HG02938 (cell line): ENCODE data around the gene ODAPH.
"Not testable (repeated sequence)": the region's sequence is repeated elsewhere in the genome, so short reads cannot be mapped to it uniquely, and the experiment has no call there.

Experiments used
- ATAC-seq: cut with Tn5 transposase; IDR thresholded peaks from one replicate; pipeline ENCODE4 v1.9.1; 2021; ENCODE audit warnings: mild to moderate bottlenecking, moderate library complexity; ENCODE audit not compliant: unreplicated experiment

ODAPH gene

GRCh38 chr4:75555294-75556164 lies at the start of gene ODAPH:
Gene ODAPH, plus strand, starts transcription at chr4:75556066. Its CDS starts 17 bp downstream, at chr4:75556083.
- ATAC-seq: peak; percentile 68

GRCh38 chr4:75509592-75509991 lies 46.3 kb upstream of the ODAPH start:
- ATAC-seq: not testable (repeated sequence)

- ATAC-seq: no peak
Observed at GRCh38 chr4:75511841-75512240, 44.0 kb upstream of the ODAPH start.

- no peak for ATAC-seq
Observed at GRCh38 chr4:75512386-75513211, 43.3 kb upstream of the ODAPH start.

- no peak for ATAC-seq
Observed at GRCh38 chr4:75513526-75514130, 42.2 kb upstream of the ODAPH start.

GRCh38 chr4:75514131-75514948 lies 41.5 kb upstream of the ODAPH start, which contains the start of the genes RCHY1 and THAP6:
Gene RCHY1, minus strand, starts transcription at chr4:75514403. Its CDS starts 117 bp downstream, at chr4:75514286.
Gene THAP6, plus strand, starts transcription at chr4:75514473. Its CDS starts 980 bp downstream, at chr4:75515453.
- peak; percentile 93 for ATAC-seq

- ATAC-seq: peak; percentile 1
Observed at GRCh38 chr4:75514949-75515612, 40.8 kb upstream of the ODAPH start.

DNA sequence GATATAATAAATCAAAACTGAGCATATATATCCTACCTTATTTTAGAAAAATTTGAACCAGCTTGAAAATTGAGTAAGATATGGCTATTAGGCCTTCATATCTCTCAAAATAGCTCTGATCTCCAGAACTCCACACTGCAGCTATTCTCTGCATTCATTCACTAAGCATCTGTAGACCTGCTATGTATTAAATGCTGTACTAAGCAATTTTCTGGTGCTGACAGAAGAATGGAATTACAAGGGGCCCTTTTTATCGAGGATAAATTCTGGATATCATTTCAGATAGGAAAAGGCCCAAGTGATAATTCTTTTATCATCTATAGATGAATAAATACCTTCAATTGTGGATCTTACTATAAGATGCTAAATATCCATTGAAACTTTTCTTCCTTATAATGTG lies 39.7 kb upstream of the ODAPH start:
- ATAC-seq: no peak

DNA sequence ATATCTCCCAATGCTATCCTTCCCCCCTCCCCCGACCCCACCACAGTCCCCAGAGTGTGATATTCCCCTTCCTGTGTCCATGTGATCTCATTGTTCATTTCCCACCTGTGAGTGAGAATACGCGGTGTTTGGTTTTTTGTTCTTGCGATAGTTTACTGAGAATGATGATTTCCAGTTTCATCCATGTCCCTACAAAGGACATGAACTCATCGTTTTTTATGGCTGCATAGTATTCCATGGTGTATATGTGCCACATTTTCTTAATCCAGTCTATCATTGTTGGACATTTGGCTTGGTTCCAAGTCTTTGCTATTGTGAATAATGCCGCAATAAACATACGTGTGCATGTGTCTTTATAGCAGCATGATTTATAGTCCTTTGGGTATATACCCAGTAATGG lies 36.4 kb upstream of the ODAPH start:
- not testable (repeated sequence) for ATAC-seq

DNA sequence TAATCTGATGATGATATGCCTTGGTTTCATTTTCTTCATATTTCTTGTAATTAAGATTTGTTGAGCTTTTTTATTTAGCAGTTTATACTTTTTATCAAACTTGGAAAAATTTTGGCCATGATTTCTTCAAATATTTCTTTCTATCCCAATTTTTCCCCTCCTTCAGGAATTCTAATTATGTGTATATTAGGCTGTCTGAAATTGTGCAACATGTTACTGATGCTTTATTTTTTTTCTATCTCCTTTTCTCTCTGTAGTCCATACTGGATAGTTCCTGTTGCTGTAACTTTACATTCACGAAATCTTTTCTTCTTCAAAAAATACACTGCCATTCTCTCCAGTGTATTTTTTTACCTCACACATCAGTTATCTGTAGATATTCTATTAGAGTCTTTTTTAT lies 30.8 kb upstream of the ODAPH start:
- ATAC-seq: no peak

GRCh38 chr4:75525910-75526309 lies 30.0 kb upstream of the ODAPH start:
- ATAC-seq: no peak

DNA sequence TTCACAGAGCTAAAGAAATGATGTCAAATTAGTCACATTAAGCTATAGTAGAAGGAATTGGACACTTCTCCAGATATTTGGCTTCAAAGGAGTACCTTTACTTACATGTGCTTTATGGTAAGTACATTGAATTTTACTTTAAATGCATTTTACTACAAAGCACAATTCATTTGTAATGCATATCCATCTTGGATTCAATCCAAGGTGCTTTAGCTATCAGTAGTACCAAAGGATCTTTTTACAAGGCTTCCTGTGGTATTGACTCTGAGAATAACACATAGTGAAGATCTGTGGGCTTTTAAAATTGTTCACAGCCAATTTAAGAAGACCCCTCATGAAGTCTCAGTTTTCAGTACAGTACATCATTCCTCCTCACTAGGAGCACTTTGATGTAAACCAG lies 28.4 kb upstream of the ODAPH start:
- no peak for ATAC-seq

GRCh38 chr4:75530556-75531322 lies 25.1 kb upstream of the ODAPH start:
- no peak for ATAC-seq

- not testable (repeated sequence) for ATAC-seq
Observed at GRCh38 chr4:75531536-75532143, 24.2 kb upstream of the ODAPH start.

DNA sequence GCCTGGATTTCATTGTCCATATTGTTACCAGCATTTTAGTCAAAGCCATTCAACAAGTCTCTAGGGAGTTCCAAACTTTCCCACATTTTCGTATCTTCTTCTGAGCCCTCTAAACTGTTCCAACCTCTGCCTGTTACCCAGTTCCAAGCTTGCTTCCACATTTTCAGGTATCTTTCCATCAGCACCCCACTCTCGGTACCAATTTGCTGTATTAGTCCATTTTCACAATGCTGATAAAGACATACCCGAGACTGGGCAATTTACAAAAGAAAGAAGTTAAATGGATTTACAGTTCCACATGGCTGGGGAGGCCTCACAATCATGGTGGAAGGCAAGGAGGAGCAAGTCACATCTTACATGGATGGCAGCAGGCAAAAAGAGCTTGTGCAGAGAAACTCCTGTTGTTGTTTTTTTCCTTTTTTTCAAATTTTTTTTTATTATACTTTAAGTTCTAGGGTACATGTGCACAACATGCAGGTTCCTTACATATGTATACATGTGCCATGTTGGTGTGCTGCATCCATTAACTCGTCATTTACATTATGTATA lies 22.5 kb upstream of the ODAPH start:
- ATAC-seq: not testable (repeated sequence)

- ATAC-seq: not testable (repeated sequence)
Observed at GRCh38 chr4:75533926-75534325, 21.9 kb upstream of the ODAPH start.

DNA sequence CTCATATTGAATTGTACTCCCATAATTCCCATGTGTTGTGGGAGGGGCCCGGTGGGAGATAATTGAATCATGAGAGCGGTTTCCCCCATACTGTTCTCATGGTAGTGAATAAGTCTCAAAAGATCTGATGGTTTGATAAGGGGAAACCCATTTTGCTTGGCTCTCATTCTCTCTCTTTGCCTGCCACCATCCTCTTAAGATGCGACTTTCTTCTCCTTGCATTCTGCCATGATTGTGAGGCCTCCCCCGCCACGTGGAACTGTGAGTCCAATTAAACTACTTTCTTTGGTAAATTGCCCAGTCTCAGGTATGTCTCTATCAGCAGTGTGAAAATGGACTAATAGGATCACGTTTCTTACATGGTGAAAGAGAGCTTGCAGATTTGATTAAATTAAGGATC lies 18.6 kb upstream of the ODAPH start:
- ATAC-seq: not testable (repeated sequence)

GRCh38 chr4:75542824-75543223 lies 13.0 kb upstream of the ODAPH start:
- no peak for ATAC-seq
